Right lobe of liver (tissue), 6 donors: Measurements from ENCODE around the gene CEP250. TPM values are rescaled to one million over a fixed set of nuclear protein-coding genes. Genes with fewer than 3 reads are reported as not detected.

Experiments used
- ATAC-seq, 4 donors: fragments of 200-7000 bp; cut with Tn5 transposase; one replicate each; pipeline ENCODE4 v1.9.1; 2020; ENCODE audit warnings: mild to moderate bottlenecking in 4 of 4, moderate library complexity in 4 of 4
- DNase-seq, 3 donors: peaks; one replicate each; pipeline ENCODE4 v3.0.0-alpha.2; 2020
- H3K27ac ChIP-seq, 3 donors: fragments of 200-600 bp; one replicate each; pipeline ENCODE4 v1.8.0; 2022
- H3K27me3 ChIP-seq, 2 donors: fragments of 200-600 bp; one replicate each; pipeline ENCODE4 v1.8.0; 2022
- H3K36me3 ChIP-seq, 4 donors: fragments of 200-600 bp; sonication (generic) in 1 of 4; one replicate each; pipeline versions ENCODE4 v1.5.1 to v1.8.0; 2017 to 2022; ENCODE audit warnings: control low read depth in 1 of 4
- H3K4me1 ChIP-seq, 4 donors: fragments of 200-600 bp; sonication (generic) in 1 of 4; one replicate each; pipeline versions ENCODE4 v1.5.1 to v1.8.0; 2017 to 2022; ENCODE audit warnings: control low read depth in 1 of 4
- H3K4me3 ChIP-seq, 3 donors: fragments of 200-600 bp; one replicate each; pipeline ENCODE4 v1.8.0; 2022
- H3K9me3 ChIP-seq, 4 donors: fragments of 200-600 bp; sonication (generic) in 1 of 4; one replicate each; pipeline versions ENCODE4 v1.5.1 to v1.8.0; 2017 to 2022; ENCODE audit warnings: control low read depth in 1 of 4
- CTCF ChIP-seq, 4 donors: fragments of 200-600 bp in 3 of 4; fragments of 450-650 bp in 1 of 4; IDR thresholded peaks; one replicate each; pipeline versions ENCODE4 v1.5.1 to v1.8.0; 2016 to 2022; ENCODE audit warnings: antibody characterized with exemption in 4 of 4, mild to moderate bottlenecking in 2 of 4
- POLR2A ChIP-seq: fragments of 450-650 bp; IDR thresholded peaks from one replicate; pipeline ENCODE4 v1.6.1; 2017; ENCODE audit warnings: antibody characterized with exemption, mild to moderate bottlenecking
- WGBS: methylation state at CpG from one replicate; pipeline ENCODE4 v1.1.6; 2018; ENCODE audit warnings: low coverage, low lambda C conversion rate; ENCODE audit not compliant: insufficient coverage; ENCODE audit errors: missing lambda C conversion rate; 5-methylcytosine and 5-hydroxymethylcytosine counted together
- intact Hi-C, 2 donors: fragments of 100-400 bp; cut with DNase I; formaldehyde crosslinking; loops; one replicate each; pipeline versions ENCODE4 v1.11.2 to v1.14.1; 2022
- total RNA-seq, 6 experiments: library from RNA; depleted of rRNA in 2 of 6; stranded (reverse); fragments of >200 nt in 2 of 6; fragmentation: NEBNext Ultra II Directional in 3 of 6; extraction: Animal tissue kit (Norgen Biotek cat#: 25700) in 3 of 6; gene quantifications; one replicate each; pipeline versions ENCODE4 v1.1.0 to v1.2.4, GENCODE V29; 2016 to 2023
- donor health status: DM: no; HTN: yes; CAD: no.
- donor health status: DM: no; HTN: no; CAD: no.
- donor health status: DM: no; HTN: no; CAD: no.
- donor health status: DM: no; HTN: yes; CAD: no.
- donor health status: DM: no; HTN: yes; CAD: no.

The CEP250 gene
- total RNA-seq, 6 experiments from 2014 or later, result 5.9 to 11.2 (median 9.0) TPM

DNA sequence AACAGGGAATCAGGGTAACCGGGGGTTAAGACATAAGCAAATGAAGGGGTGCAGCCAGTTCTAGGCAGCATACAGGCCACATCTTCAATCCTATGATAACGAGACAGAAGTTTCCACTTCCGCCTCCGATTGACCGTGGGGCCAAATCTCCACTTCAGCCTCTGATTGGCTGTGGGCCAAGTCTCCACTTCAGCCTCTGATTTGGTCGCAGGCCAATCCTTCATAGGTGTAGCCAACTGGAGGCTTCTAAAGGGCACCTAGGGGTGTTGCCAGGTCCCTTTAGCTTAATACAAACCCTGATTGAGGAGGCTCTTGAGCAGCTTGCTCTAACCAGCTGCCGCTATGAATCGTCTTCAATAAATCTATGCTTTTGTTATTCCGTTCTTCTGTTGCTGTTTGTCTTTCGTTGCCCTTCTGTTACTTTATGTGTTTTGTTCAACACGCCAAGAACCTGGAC lies 84.4 kb downstream of the CEP250 start:
- WGBS, result 68% methylated on average over 11 of the region's 11 CpGs

GRCh38 chr20:35541118-35541782 lies 85.9 kb downstream of the CEP250 start:
- no peak overlapping the region for H3K27ac ChIP-seq
- intact Hi-C loops, result no loop called here

More for the DNA sequence above, 84.4 kb downstream of the CEP250 start:
- TF ChIP-seq POLR2A, result no peak
- TF ChIP-seq CTCF (IDR thresholded peaks at IDR 0.05), result no peak
- ATAC-seq, result no peak
- intact Hi-C loops, result no loop called here
- Histone ChIP-seq H3K36me3 (no peaks in the 10 kb centered on the region), H3K27me3 (no peaks in the 10 kb centered on the region), H3K27ac (no peak overlapping the region), H3K4me1 (peaks cover 0 to 4% (median 0%) of the 10 kb centered on the region in 4 donors), H3K4me3 (no peak overlapping the region), H3K9me3 (no peaks in the 10 kb centered on the region)
- peak in 1 of 3 donors; percentile 24 for DNase-seq

GRCh38 chr20:35541783-35542662 lies 86.6 kb downstream of the CEP250 start, which contains the start of gene ERGIC3:
Gene ERGIC3 (plus strand): TSS chr20:35542078. CDS start chr20:35542098, 20 bp downstream.
- WGBS, result 5% methylated on average over 19 of the region's 57 CpGs
- no peaks in the 10 kb centered on the region for H3K9me3 ChIP-seq
- H3K4me3 ChIP-seq, result peak within 1 kb of the TSS; percentile 70 to 99 (median 88)
- intact Hi-C loops, result no loop called here
- H3K36me3 ChIP-seq, result no peaks in the 10 kb centered on the region
- TF ChIP-seq POLR2A, result peak; percentile 57
- peak in 2 of 4 donors; percentile 7 to 13 for TF ChIP-seq CTCF (IDR thresholded peaks at IDR 0.05)
- peak within 1 kb of the TSS; percentile 39 to 66 (median 55) for H3K27ac ChIP-seq
- peak; percentile 99 to 100 (median 100) for ATAC-seq
- peak; percentile 97 to 98 (median 98) for DNase-seq
- H3K27me3 ChIP-seq, result no peaks in the 10 kb centered on the region
- H3K4me1 ChIP-seq, result peaks cover 0 to 4% (median 0%) of the 10 kb centered on the region in 4 donors

More at GRCh38 chr20:35541118-35541782, 85.9 kb downstream of the CEP250 start:
- H3K4me3 ChIP-seq, result peak overlapping the region; percentile 70 to 99 (median 88)
- H3K27me3 ChIP-seq, result no peaks in the 10 kb centered on the region
- DNase-seq (peak in 1 of 3 donors; percentile 14), ATAC-seq (no peak)
- H3K4me1 ChIP-seq, result peaks cover 0 to 4% (median 0%) of the 10 kb centered on the region in 4 donors
- TF ChIP-seq POLR2A, result no peak
- TF ChIP-seq CTCF (IDR thresholded peaks at IDR 0.05), result no peak
- H3K9me3 ChIP-seq, result no peaks in the 10 kb centered on the region
- WGBS, result 24% methylated on average over 13 of the region's 13 CpGs
- no peaks in the 10 kb centered on the region for H3K36me3 ChIP-seq

DNA sequence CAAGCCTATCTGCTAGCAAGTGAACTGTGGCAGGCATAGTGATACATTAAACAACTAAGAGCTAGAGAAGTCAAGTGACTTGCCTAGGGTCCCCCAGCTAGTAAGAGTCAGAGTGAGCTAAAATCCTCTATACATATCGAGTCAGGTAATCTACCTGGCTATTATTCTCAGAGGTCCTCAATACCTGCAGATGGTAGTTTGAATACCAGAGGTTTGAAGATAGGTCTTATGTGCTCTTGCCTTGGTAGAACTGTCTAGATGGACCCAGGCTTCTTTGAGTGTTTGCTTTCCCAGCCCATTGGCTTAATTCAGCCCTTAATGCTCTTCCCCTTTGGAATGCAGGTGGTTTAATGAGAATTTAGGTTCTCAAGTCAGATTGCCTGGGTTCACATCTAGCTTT lies 87.6 kb downstream of the CEP250 start:
- peaks cover 0 to 4% (median 0%) of the 10 kb centered on the region in 4 donors for H3K4me1 ChIP-seq
- no peaks in the 10 kb centered on the region for H3K27me3 ChIP-seq
- H3K27ac ChIP-seq, result no peak overlapping the region
- DNase-seq (no peak), ATAC-seq (no peak)
- 86% methylated on average over 1 of the region's 1 CpG for WGBS
- H3K9me3 ChIP-seq, result no peaks in the 10 kb centered on the region
- intact Hi-C loops, result no loop called here
- TF ChIP-seq POLR2A, result no peak
- no peak for TF ChIP-seq CTCF (IDR thresholded peaks at IDR 0.05)
- peaks cover 0 to 3% (median 1%) of the 10 kb centered on the region in 4 donors for H3K36me3 ChIP-seq
- H3K4me3 ChIP-seq, result no peak overlapping the region
